Superior temporal gyrus (tissue), 1 donor: ENCODE measurements around the gene FLT3.

Source experiments
- DNase-seq: peaks from one replicate; pipeline ENCODE4 v3.0.0-alpha.2; 2016; ENCODE audit errors: extremely low spot score

FLT3 gene

GRCh38 chr13:27960362-27961226 is 139.8 kb downstream of the FLT3 start:
- DNase-seq = no peak

GRCh38 chr13:27959976-27960361 is 140.4 kb downstream of the FLT3 start:
- no peak for DNase-seq

GRCh38 chr13:27956576-27957300 is 143.6 kb downstream of the FLT3 start:
- no peak for DNase-seq

- no peak for DNase-seq
These were observed 145.3 kb downstream of the FLT3 start for GRCh38 chr13:27955014-27955591.

GRCh38 chr13:27954406-27954851 is 145.9 kb downstream of the FLT3 start:
- DNase-seq = no peak

GRCh38 chr13:27953676-27954405 is 146.5 kb downstream of the FLT3 start:
- peak; percentile 34 for DNase-seq
